ENCODE results near the gene TMEM43.

The TMEM43 gene

GRCh38 chr3:14124223-14124614 is 633 bp upstream of the TMEM43 start:
- DNase-seq (ENCODE audit: insufficient read length) (peak; percentile 64), FAIRE-seq (peak; percentile 51)
- TF ChIP-seq TAF1 (IDR thresholded peaks at IDR 0.05; ENCODE audit: borderline replicate concordance, low read depth, low read length) (no peak), POLR2A (IDR thresholded peaks at IDR 0.05; ENCODE audit: low read depth, low read length) (peak; percentile 74)

- TF ChIP-seq POLR2A (IDR thresholded peaks at IDR 0.05; ENCODE audit: low read depth, low read length), result no peak
- TF ChIP-seq TAF1 (IDR thresholded peaks at IDR 0.05; ENCODE audit: borderline replicate concordance, low read depth, low read length), result no peak
- no peak for TF ChIP-seq POLR2AphosphoS5 (IDR thresholded peaks at IDR 0.05; ENCODE audit: low read depth, low read length)
- DNase-seq (ENCODE audit: insufficient read length), result no peak
- FAIRE-seq, result no peak
Observed at GRCh38 chr3:14125193-14126016, 553 bp downstream of the TMEM43 start.

- no peak for FAIRE-seq
- TF ChIP-seq TAF1 (IDR thresholded peaks at IDR 0.05; ENCODE audit: borderline replicate concordance, low read depth, low read length) (no peak), POLR2A (IDR thresholded peaks at IDR 0.05; ENCODE audit: low read depth, low read length) (no peak), POLR2AphosphoS5 (IDR thresholded peaks at IDR 0.05; ENCODE audit: low read depth, low read length) (no peak)
- no peak for DNase-seq (ENCODE audit: insufficient read length)
Observed at GRCh38 chr3:14126017-14126886, 1.4 kb downstream of the TMEM43 start.

- no peak for FAIRE-seq
- TF ChIP-seq POLR2AphosphoS5 (IDR thresholded peaks at IDR 0.05; ENCODE audit: low read depth, low read length) (no peak), TAF1 (IDR thresholded peaks at IDR 0.05; ENCODE audit: borderline replicate concordance, low read depth, low read length) (no peak), POLR2A (IDR thresholded peaks at IDR 0.05; ENCODE audit: low read depth, low read length) (no peak)
- DNase-seq (ENCODE audit: insufficient read length), result no peak
Observed at GRCh38 chr3:14126887-14127505, 2.1 kb downstream of the TMEM43 start.

- no peak for DNase-seq (ENCODE audit: insufficient read length)
- FAIRE-seq, result no peak
- TF ChIP-seq TAF1 (IDR thresholded peaks at IDR 0.05; ENCODE audit: borderline replicate concordance, low read depth, low read length) (no peak), POLR2AphosphoS5 (IDR thresholded peaks at IDR 0.05; ENCODE audit: low read depth, low read length) (no peak), POLR2A (IDR thresholded peaks at IDR 0.05; ENCODE audit: low read depth, low read length) (no peak)
Observed at GRCh38 chr3:14127516-14128161, 2.8 kb downstream of the TMEM43 start.

- FAIRE-seq, result no peak
- no peak for DNase-seq (ENCODE audit: insufficient read length)
- TF ChIP-seq POLR2A (IDR thresholded peaks at IDR 0.05; ENCODE audit: low read depth, low read length), result no peak
Observed at GRCh38 chr3:14128724-14129123, 3.9 kb downstream of the TMEM43 start.

- no peak for TF ChIP-seq TAF1 (IDR thresholded peaks at IDR 0.05; ENCODE audit: borderline replicate concordance, low read depth, low read length)
- no peak for TF ChIP-seq POLR2A (IDR thresholded peaks at IDR 0.05; ENCODE audit: low read depth, low read length)
- TF ChIP-seq POLR2AphosphoS5 (IDR thresholded peaks at IDR 0.05; ENCODE audit: low read depth, low read length), result no peak
- DNase-seq (ENCODE audit: insufficient read length), result no peak
- FAIRE-seq, result no peak
Observed at GRCh38 chr3:14129296-14129695, 4.4 kb downstream of the TMEM43 start.

GRCh38 chr3:14130230-14130629 is 5.4 kb downstream of the TMEM43 start:
- FAIRE-seq, result no peak
- TF ChIP-seq POLR2AphosphoS5 (IDR thresholded peaks at IDR 0.05; ENCODE audit: low read depth, low read length), result no peak
- no peak for TF ChIP-seq POLR2A (IDR thresholded peaks at IDR 0.05; ENCODE audit: low read depth, low read length)
- no peak for TF ChIP-seq TAF1 (IDR thresholded peaks at IDR 0.05; ENCODE audit: borderline replicate concordance, low read depth, low read length)
- no peak for DNase-seq (ENCODE audit: insufficient read length)

- TF ChIP-seq POLR2AphosphoS5 (IDR thresholded peaks at IDR 0.05; ENCODE audit: low read depth, low read length), result no peak
- no peak for TF ChIP-seq POLR2A (IDR thresholded peaks at IDR 0.05; ENCODE audit: low read depth, low read length)
- TF ChIP-seq TAF1 (IDR thresholded peaks at IDR 0.05; ENCODE audit: borderline replicate concordance, low read depth, low read length), result no peak
- no peak for FAIRE-seq
Observed at GRCh38 chr3:14130707-14131106, 5.9 kb downstream of the TMEM43 start.

GRCh38 chr3:14131134-14131533 is 6.3 kb downstream of the TMEM43 start:
- FAIRE-seq, result no peak

More at GRCh38 chr3:14130707-14131106, 5.9 kb downstream of the TMEM43 start:
- DNase-seq (ENCODE audit: insufficient read length), result no peak

GRCh38 chr3:14132120-14132519 is 7.3 kb downstream of the TMEM43 start:
- TF ChIP-seq POLR2A (IDR thresholded peaks at IDR 0.05; ENCODE audit: low read depth, low read length) (no peak), TAF1 (IDR thresholded peaks at IDR 0.05; ENCODE audit: borderline replicate concordance, low read depth, low read length) (no peak), POLR2AphosphoS5 (IDR thresholded peaks at IDR 0.05; ENCODE audit: low read depth, low read length) (no peak)
- DNase-seq (ENCODE audit: insufficient read length) (no peak), FAIRE-seq (no peak)

More at GRCh38 chr3:14131134-14131533, 6.3 kb downstream of the TMEM43 start:
- DNase-seq (ENCODE audit: insufficient read length), result no peak
- TF ChIP-seq POLR2A (IDR thresholded peaks at IDR 0.05; ENCODE audit: low read depth, low read length), result no peak
- no peak for TF ChIP-seq TAF1 (IDR thresholded peaks at IDR 0.05; ENCODE audit: borderline replicate concordance, low read depth, low read length)
- TF ChIP-seq POLR2AphosphoS5 (IDR thresholded peaks at IDR 0.05; ENCODE audit: low read depth, low read length), result no peak

Measured in GM12892 (cell line).